IPS DF 6.9 (cell line): ENCODE measurements around the gene VRK3.
"Not testable (repeated sequence)": the region's sequence is repeated elsewhere in the genome, so short reads cannot be mapped to it uniquely, and the experiment has no call there.

ENCODE experiments used
- DNase-seq: peaks from one replicate; pipeline ENCODE4 v3.0.0-alpha.2; 2013; ENCODE audit warnings: low read depth, low spot score
- H3K27ac ChIP-seq: one replicate; pipeline ENCODE4 v1.5.1; 2013; ENCODE audit warnings: low read length, control low read depth
- H3K27me3 ChIP-seq: 2 replicates; pipeline ENCODE4 v1.6.1; 2013; ENCODE audit warnings: mild to moderate bottlenecking, low read length; ENCODE audit not compliant: control insufficient read depth, insufficient read depth
- H3K36me3 ChIP-seq: 2 replicates; pipeline ENCODE4 v1.6.1; 2013; ENCODE audit warnings: low read length; ENCODE audit not compliant: control insufficient read depth, insufficient read depth
- H3K4me1 ChIP-seq: 2 replicates; pipeline ENCODE4 v1.6.1; 2013; ENCODE audit warnings: low read length; ENCODE audit not compliant: control insufficient read depth, insufficient read depth
- H3K4me3 ChIP-seq: 2 replicates; pipeline ENCODE4 v1.5.1; 2013; ENCODE audit warnings: mild to moderate bottlenecking, low read length
- H3K9me3 ChIP-seq: 2 replicates; pipeline ENCODE4 v1.6.1; 2013; ENCODE audit warnings: low read length, inconsistent platforms; ENCODE audit not compliant: control insufficient read depth, insufficient read depth
- WGBS: extraction: QIAGEN DNeasy Blood & Tissue Kit; methylation state at CpG from one replicate; pipeline ENCODE4 v1.1.7; 2013; ENCODE audit warnings: mixed read lengths, missing lambda C conversion rate; ENCODE audit not compliant: insufficient read length, insufficient coverage; 5-methylcytosine and 5-hydroxymethylcytosine counted together

VRK3 gene

GRCh38 chr19:50051228-50051895 lies 26.2 kb upstream of the VRK3 start:
- not testable (repeated sequence) for DNase-seq, H3K4me3 ChIP-seq, H3K27ac ChIP-seq, H3K27me3 ChIP-seq, H3K36me3 ChIP-seq, H3K4me1 ChIP-seq
- no CpG with 5 or more reads among the region's 16 CpGs for WGBS
- peaks cover 15% of the 10 kb centered on the region for H3K9me3 ChIP-seq

GRCh38 chr19:50050406-50051227 lies 25.4 kb upstream of the VRK3 start:
- H3K27ac ChIP-seq, result no peak overlapping the region
- H3K4me1 ChIP-seq, result no peaks in the 10 kb centered on the region
- no peak overlapping the region for H3K4me3 ChIP-seq
- peaks cover 9% of the 10 kb centered on the region for H3K36me3 ChIP-seq
- WGBS, result no CpG with 5 or more reads among the region's 52 CpGs
- no peaks in the 10 kb centered on the region for H3K27me3 ChIP-seq
- H3K9me3 ChIP-seq, result peaks cover 18% of the 10 kb centered on the region
- DNase-seq, result no peak

GRCh38 chr19:50047671-50048070 lies 22.5 kb upstream of the VRK3 start:
- no CpG with 5 or more reads among the region's 4 CpGs for WGBS
- Histone ChIP-seq H3K4me3 (no peak overlapping the region), H3K36me3 (peaks cover 28% of the 10 kb centered on the region), H3K27ac (no peak overlapping the region), H3K4me1 (no peaks in the 10 kb centered on the region), H3K27me3 (no peaks in the 10 kb centered on the region), H3K9me3 (peaks cover 36% of the 10 kb centered on the region)
- DNase-seq, result no peak

- Histone ChIP-seq H3K36me3 (peaks cover 36% of the 10 kb centered on the region), H3K9me3 (peaks cover 36% of the 10 kb centered on the region), H3K27ac (no peak overlapping the region), H3K4me1 (no peaks in the 10 kb centered on the region), H3K4me3 (no peak overlapping the region), H3K27me3 (no peaks in the 10 kb centered on the region)
- no CpG with 5 or more reads among the region's 14 CpGs for WGBS
- DNase-seq, result peak; percentile 41
These were observed 21.7 kb upstream of the VRK3 start for GRCh38 chr19:50046649-50047503.

GRCh38 chr19:50044922-50045321 lies 19.8 kb upstream of the VRK3 start:
- Histone ChIP-seq H3K27ac (no peak overlapping the region), H3K36me3 (peaks cover 52% of the 10 kb centered on the region), H3K4me3 (no peak overlapping the region), H3K27me3 (no peaks in the 10 kb centered on the region), H3K9me3 (peaks cover 36% of the 10 kb centered on the region), H3K4me1 (no peaks in the 10 kb centered on the region)
- no peak for DNase-seq
- no CpG with 5 or more reads among the region's 7 CpGs for WGBS

- H3K4me3 ChIP-seq, result no peak overlapping the region
- no peaks in the 10 kb centered on the region for H3K4me1 ChIP-seq
- H3K36me3 ChIP-seq, result peaks cover 60% of the 10 kb centered on the region
- no peak overlapping the region for H3K27ac ChIP-seq
- WGBS, result no CpG with 5 or more reads among the region's 2 CpGs
- H3K9me3 ChIP-seq, result peaks cover 34% of the 10 kb centered on the region
- H3K27me3 ChIP-seq, result no peaks in the 10 kb centered on the region
- no peak for DNase-seq
These were observed 18.8 kb upstream of the VRK3 start for GRCh38 chr19:50043967-50044366.

GRCh38 chr19:50042363-50043024 lies 17.3 kb upstream of the VRK3 start:
- Histone ChIP-seq H3K4me3 (no peak overlapping the region), H3K27ac (no peak overlapping the region), H3K4me1 (no peaks in the 10 kb centered on the region), H3K36me3 (peaks cover 55% of the 10 kb centered on the region), H3K27me3 (no peaks in the 10 kb centered on the region), H3K9me3 (peaks cover 28% of the 10 kb centered on the region)
- no CpG with 5 or more reads among the region's 6 CpGs for WGBS
- no peak for DNase-seq

- H3K36me3 ChIP-seq, result peaks cover 54% of the 10 kb centered on the region
- no peak for DNase-seq
- H3K27ac ChIP-seq, result no peak overlapping the region
- WGBS, result no CpG with 5 or more reads among the region's 6 CpGs
- no peaks in the 10 kb centered on the region for H3K4me1 ChIP-seq
- H3K27me3 ChIP-seq, result no peaks in the 10 kb centered on the region
- no peak overlapping the region for H3K4me3 ChIP-seq
- H3K9me3 ChIP-seq, result peaks cover 20% of the 10 kb centered on the region
These were observed 15.8 kb upstream of the VRK3 start for GRCh38 chr19:50040967-50041366.

- DNase-seq, result no peak
- Histone ChIP-seq H3K9me3 (peaks cover 12% of the 10 kb centered on the region), H3K27ac (no peak overlapping the region), H3K27me3 (no peaks in the 10 kb centered on the region), H3K4me1 (no peaks in the 10 kb centered on the region), H3K4me3 (no peak overlapping the region), H3K36me3 (peaks cover 45% of the 10 kb centered on the region)
- WGBS, result no CpG with 5 or more reads among the region's 3 CpGs
These were observed 14.8 kb upstream of the VRK3 start for GRCh38 chr19:50039968-50040367.

GRCh38 chr19:50036908-50037307 lies 11.7 kb upstream of the VRK3 start:
- WGBS, result no CpG with 5 or more reads among the region's 3 CpGs
- H3K4me3 ChIP-seq, result no peak overlapping the region
- no peaks in the 10 kb centered on the region for H3K27me3 ChIP-seq
- H3K27ac ChIP-seq, result no peak overlapping the region
- no peaks in the 10 kb centered on the region for H3K4me1 ChIP-seq
- H3K36me3 ChIP-seq, result peaks cover 29% of the 10 kb centered on the region
- DNase-seq, result no peak
- no peaks in the 10 kb centered on the region for H3K9me3 ChIP-seq
